HEK293T (cell line): ENCODE data around the gene EML5.

ENCODE experiments used
- ARNT ChIP-seq: fragments of 450-650 bp; IDR thresholded peaks from 2 replicates; pipeline ENCODE4 v1.6.1; 2017; ENCODE audit warnings: mild to moderate bottlenecking
- BHLHE40 ChIP-seq: fragments of 450-650 bp; IDR thresholded peaks from 2 replicates; pipeline ENCODE4 v1.6.1; 2016; ENCODE audit warnings: mild to moderate bottlenecking, moderate library complexity, borderline replicate concordance
- ELF4 ChIP-seq: fragments of 450-650 bp; IDR thresholded peaks from 2 replicates; pipeline ENCODE4 v1.6.1; 2017; ENCODE audit warnings: antibody characterized with exemption
- FOXA1 ChIP-seq: fragments of 450-650 bp; IDR thresholded peaks from 2 replicates; pipeline ENCODE4 v1.6.1; 2016; ENCODE audit warnings: mild to moderate bottlenecking
- FOXM1 ChIP-seq: fragments of 450-650 bp; IDR thresholded peaks from 2 replicates; pipeline ENCODE4 v1.6.1; 2017; ENCODE audit warnings: mild to moderate bottlenecking, borderline replicate concordance
- L3MBTL2 ChIP-seq: fragments of 450-650 bp; conservative IDR thresholded peaks from 2 replicates; pipeline ENCODE4 v1.6.1; 2016; ENCODE audit warnings: mild to moderate bottlenecking
- LEF1 ChIP-seq: fragments of 450-650 bp; IDR thresholded peaks from 2 replicates; pipeline ENCODE4 v1.6.1; 2017; ENCODE audit warnings: mild to moderate bottlenecking, borderline replicate concordance
- SP1 ChIP-seq: fragments of 450-650 bp; IDR thresholded peaks from 2 replicates; pipeline ENCODE4 v1.6.1; 2017
- SUZ12 ChIP-seq: fragments of 450-650 bp; IDR thresholded peaks from 2 replicates; pipeline ENCODE4 v1.6.1; 2016; ENCODE audit warnings: mild to moderate bottlenecking
- TARDBP ChIP-seq: fragments of 450-650 bp; IDR thresholded peaks from 2 replicates; pipeline ENCODE4 v1.6.1; 2016
- ZNF384 ChIP-seq: fragments of 450-650 bp; IDR thresholded peaks from 2 replicates; pipeline ENCODE4 v1.6.1; 2016

DNA sequence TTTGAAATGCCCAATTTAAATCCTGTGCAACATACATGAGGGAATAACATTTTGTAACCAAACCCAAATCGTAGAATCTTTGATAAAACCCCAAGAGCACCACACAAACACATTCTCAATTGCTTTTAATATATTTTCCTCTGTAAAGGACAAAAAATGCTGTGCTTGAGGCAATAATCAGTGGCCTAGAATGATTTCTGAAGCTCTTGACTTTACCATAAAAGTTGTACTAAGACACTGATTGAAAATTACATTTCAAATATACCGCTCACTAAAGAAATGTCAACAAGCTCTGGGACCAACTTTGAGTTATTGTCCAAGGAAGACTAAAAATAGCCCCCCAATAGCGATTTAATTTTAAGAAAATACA, 1.5 kb downstream of the EML5 start:
- TF ChIP-seq FOXM1 (no peak), L3MBTL2 (no peak), LEF1 (no peak), ARNT (no peak), ZNF384 (no peak), ELF4 (no peak), TARDBP (no peak), BHLHE40 (no peak), SP1 (no peak), SUZ12 (no peak), FOXA1 (no peak)
